PC-3 (cell line): ENCODE results near the gene ROS1. TPM values are rescaled to one million over a fixed set of nuclear protein-coding genes. Genes with fewer than 3 reads are reported as not detected.

Experiments used
- ATAC-seq: fragments of 200-7000 bp; cut with Tn5 transposase; 2 replicates; pipeline ENCODE4 v1.9.1; 2020; ENCODE audit warnings: mild to moderate bottlenecking, moderate library complexity
- BruUV-seq: library from RNA; stranded (reverse); fragments of 400-500 nt; replicated peaks from 2 replicates; lab custom pipeline; 2021; lab: Mats Ljungman, UMichigan
- CTCF ChIA-PET: fragments of 300-600 bp; sonication (Branson Sonifier 250); formaldehyde crosslinking; loops from one replicate; lab custom pipeline; 2022; ENCODE audit warnings: antibody characterized with exemption; lab: Charles Lee
- POLR2A ChIA-PET: fragments of 300-600 bp; sonication (Branson Sonifier 250); formaldehyde crosslinking; loops from one replicate; lab custom pipeline; 2022; ENCODE audit warnings: antibody characterized with exemption; ENCODE audit not compliant: unreplicated experiment; lab: Charles Lee
- DNase-seq: peaks from one replicate; pipeline ENCODE4 v3.0.0-alpha.2; 2015
- H2AFZ ChIP-seq: fragments of 300-600 bp; sonication (generic); 2 replicates; pipeline ENCODE4 v1.6.0; 2016; ENCODE audit warnings: antibody characterized with exemption, low read length
- H3F3A ChIP-seq: fragments of 300-600 bp; sonication (generic); one replicate; pipeline ENCODE4 v1.6.0; 2017; ENCODE audit warnings: antibody characterized with exemption, low read length, control low read depth, mild to moderate bottlenecking; ENCODE audit not compliant: unreplicated experiment
- H3K27ac ChIP-seq: fragments of 300-600 bp; sonication (generic); 2 replicates; pipeline ENCODE4 v1.5.1; 2016; ENCODE audit warnings: mild to moderate bottlenecking, low read length
- H3K27me3 ChIP-seq: fragments of 300-600 bp; sonication (generic); 2 replicates; pipeline ENCODE4 v1.6.1; 2016; ENCODE audit warnings: low read length, mixed read lengths
- H3K36me3 ChIP-seq: fragments of 300-600 bp; sonication (generic); 2 replicates; pipeline ENCODE4 v1.6.1; 2016; ENCODE audit warnings: low read depth, mixed run types, low read length, mixed read lengths
- H3K4me1 ChIP-seq: fragments of 300-600 bp; sonication (generic); 2 replicates; pipeline ENCODE4 v1.5.1; 2016; ENCODE audit warnings: low read length; ENCODE audit not compliant: insufficient read depth
- H3K4me2 ChIP-seq: fragments of 300-600 bp; sonication (generic); 2 replicates; pipeline ENCODE4 v1.6.0; 2016; ENCODE audit warnings: low read length
- H3K4me3 ChIP-seq: fragments of 300-600 bp; sonication (generic); 2 replicates; pipeline ENCODE4 v1.5.1; 2016; ENCODE audit warnings: mild to moderate bottlenecking, low read length, mixed read lengths
- H3K79me2 ChIP-seq: fragments of 300-600 bp; sonication (generic); 2 replicates; pipeline ENCODE4 v1.6.1; 2017; ENCODE audit warnings: low read length, mixed read lengths
- H3K9ac ChIP-seq: fragments of 300-600 bp; sonication (generic); 2 replicates; pipeline ENCODE4 v1.6.0; 2016; ENCODE audit warnings: mild to moderate bottlenecking, low read length
- H3K9me2 ChIP-seq: fragments of 300-600 bp; sonication (generic); replicated peaks from 2 replicates; pipeline ENCODE4 v1.6.1; 2016; ENCODE audit warnings: mixed run types, low read length, mixed read lengths
- H3K9me3 ChIP-seq: fragments of 300-600 bp; sonication (generic); 2 replicates; pipeline ENCODE4 v1.6.1; 2016; ENCODE audit warnings: low read length, mixed read lengths
- H4K20me1 ChIP-seq: fragments of 300-600 bp; sonication (generic); 2 replicates; pipeline ENCODE4 v1.6.1; 2016; ENCODE audit warnings: low read length, mixed read lengths
- EZH2 ChIP-seq: fragments of 300-600 bp; sonication (generic); IDR thresholded peaks from one replicate; pipeline ENCODE4 v1.6.1; 2017; ENCODE audit warnings: antibody characterized with exemption, mild to moderate bottlenecking, low read length; ENCODE audit not compliant: unreplicated experiment
- EZH2phosphoT487 ChIP-seq: fragments of 300-600 bp; sonication (generic); IDR thresholded peaks from 2 replicates; pipeline ENCODE4 v1.6.1; 2018; ENCODE audit warnings: mild to moderate bottlenecking, antibody characterized with exemption, low read length, borderline replicate concordance
- intact Hi-C: fragments of 100-400 bp; cut with micrococcal nuclease; formaldehyde crosslinking; loops from 2 replicates; pipeline ENCODE4 v1.9.0; 2023
- total RNA-seq: library from RNA; depleted of rRNA; stranded (reverse); fragments of >200 nt; gene quantifications from 2 replicates; pipeline ENCODE4 v1.2.3, GENCODE V29; 2014
- TF ChIP-seq, protein P1 (sequence below): fragments of 300-600 bp; sonication (generic); conservative IDR thresholded peaks from 2 replicates; pipeline ENCODE4 v1.5.1; 2017; ENCODE audit warnings: antibody characterized with exemption, low read depth, mild to moderate bottlenecking, low read length

ROS1 gene
- total RNA-seq, 1 experiment from 2014 or later: 0.07 TPM

DNA sequence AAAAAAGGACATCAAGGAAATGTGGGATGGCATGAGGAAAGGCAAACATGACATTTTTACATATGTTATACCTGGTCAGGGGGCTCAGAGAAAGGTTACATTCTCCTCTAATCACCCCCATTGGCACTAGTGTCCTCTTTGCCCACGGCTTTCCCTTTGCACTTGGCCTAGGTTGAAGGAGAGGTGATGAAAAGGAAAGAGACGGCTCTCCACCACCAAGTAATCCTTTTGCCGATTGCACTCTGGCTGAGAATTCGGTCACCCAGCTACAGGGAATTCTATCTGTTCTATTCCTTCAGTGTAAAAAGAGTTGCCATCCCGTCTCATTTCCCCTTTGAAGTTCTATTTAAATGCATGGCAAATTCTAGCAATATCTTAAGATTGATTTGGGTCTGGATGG is 150.0 kb downstream of the ROS1 start:
- ATAC-seq: no peak
- H3K4me1 ChIP-seq: no peaks in the 10 kb centered on the region
- CTCF ChIA-PET: no interaction called here

DNA sequence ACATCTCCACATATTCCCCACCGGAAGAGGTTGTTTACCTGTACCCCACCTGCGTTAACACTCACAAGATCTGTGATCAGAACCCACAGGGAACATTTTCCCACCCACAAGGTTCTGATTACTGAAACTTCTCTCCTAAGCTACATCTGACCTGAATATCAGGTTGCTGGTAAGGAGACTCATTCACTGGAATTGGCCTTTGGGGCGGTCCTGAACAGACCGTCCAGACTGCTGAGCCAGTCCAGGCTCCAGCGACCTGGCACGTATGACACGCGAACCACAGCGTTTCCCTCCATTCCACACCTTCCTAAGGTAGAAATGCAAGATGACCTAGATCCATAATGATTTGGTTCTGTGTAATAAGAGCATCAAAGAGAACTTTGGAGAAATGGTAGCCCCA is 150.5 kb downstream of the ROS1 start:
- DNase-seq (no peak), ATAC-seq (no peak)
- no peak for TF ChIP-seq EZH2
- Histone ChIP-seq H3K27me3 (peaks cover 56% of the 10 kb centered on the region), H3F3A (no peaks in the 10 kb centered on the region), H2AFZ (no peak overlapping the region), H3K4me2 (no peak overlapping the region), H3K27ac (no peak overlapping the region), H3K9me2 (no peaks in the 10 kb centered on the region), H3K9ac (no peak overlapping the region), H3K4me1 (no peaks in the 10 kb centered on the region), H3K79me2 (no peaks in the 10 kb centered on the region), H3K9me3 (no peaks in the 10 kb centered on the region), H4K20me1 (no peaks in the 10 kb centered on the region), H3K4me3 (no peak overlapping the region), H3K36me3 (no peaks in the 10 kb centered on the region)
- no TSS peak for BruUV-seq
- CTCF ChIA-PET: no interaction called here
- intact Hi-C loops: no loop called here
- POLR2A ChIA-PET: no interaction called here

More for the DNA sequence above, 150.0 kb downstream of the ROS1 start:
- intact Hi-C loops: no loop called here
- Histone ChIP-seq H3K9me2 (no peaks in the 10 kb centered on the region), H3K36me3 (no peaks in the 10 kb centered on the region), H3K27ac (no peak overlapping the region), H3K27me3 (peaks cover 56% of the 10 kb centered on the region), H3F3A (no peaks in the 10 kb centered on the region), H3K4me3 (no peak overlapping the region), H3K9ac (no peak overlapping the region), H3K9me3 (no peaks in the 10 kb centered on the region), H4K20me1 (no peaks in the 10 kb centered on the region), H3K4me2 (no peak overlapping the region), H2AFZ (no peak overlapping the region), H3K79me2 (no peaks in the 10 kb centered on the region)
- POLR2A ChIA-PET: no interaction called here
- BruUV-seq: no TSS peak
- TF ChIP-seq EZH2phosphoT487: no peak
- TF ChIP-seq, protein P1, sequence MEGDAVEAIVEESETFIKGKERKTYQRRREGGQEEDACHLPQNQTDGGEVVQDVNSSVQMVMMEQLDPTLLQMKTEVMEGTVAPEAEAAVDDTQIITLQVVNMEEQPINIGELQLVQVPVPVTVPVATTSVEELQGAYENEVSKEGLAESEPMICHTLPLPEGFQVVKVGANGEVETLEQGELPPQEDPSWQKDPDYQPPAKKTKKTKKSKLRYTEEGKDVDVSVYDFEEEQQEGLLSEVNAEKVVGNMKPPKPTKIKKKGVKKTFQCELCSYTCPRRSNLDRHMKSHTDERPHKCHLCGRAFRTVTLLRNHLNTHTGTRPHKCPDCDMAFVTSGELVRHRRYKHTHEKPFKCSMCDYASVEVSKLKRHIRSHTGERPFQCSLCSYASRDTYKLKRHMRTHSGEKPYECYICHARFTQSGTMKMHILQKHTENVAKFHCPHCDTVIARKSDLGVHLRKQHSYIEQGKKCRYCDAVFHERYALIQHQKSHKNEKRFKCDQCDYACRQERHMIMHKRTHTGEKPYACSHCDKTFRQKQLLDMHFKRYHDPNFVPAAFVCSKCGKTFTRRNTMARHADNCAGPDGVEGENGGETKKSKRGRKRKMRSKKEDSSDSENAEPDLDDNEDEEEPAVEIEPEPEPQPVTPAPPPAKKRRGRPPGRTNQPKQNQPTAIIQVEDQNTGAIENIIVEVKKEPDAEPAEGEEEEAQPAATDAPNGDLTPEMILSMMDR: no peak
- TF ChIP-seq EZH2: no peak
- no peak for DNase-seq

DNA sequence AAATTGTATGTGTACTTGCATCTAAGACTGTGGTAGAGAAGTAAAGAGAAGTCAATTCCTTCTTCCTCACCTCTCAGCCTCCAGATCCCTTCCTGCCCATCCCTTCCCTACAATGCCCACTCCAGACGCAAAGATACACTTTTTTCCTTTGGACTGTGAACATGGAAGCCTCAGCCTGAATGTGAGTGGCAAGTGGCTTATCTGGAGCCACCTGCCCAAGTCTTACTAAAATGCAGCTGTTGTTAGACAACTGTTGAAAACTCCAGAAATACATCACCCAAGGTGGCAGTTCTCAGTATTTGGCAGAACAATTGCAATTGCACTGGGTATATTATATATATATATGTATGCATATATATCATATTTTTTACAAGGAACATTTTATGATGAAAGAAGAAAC is 152.9 kb downstream of the ROS1 start:
- TF ChIP-seq EZH2phosphoT487: no peak
- TF ChIP-seq, protein P1: no peak
- no peak for TF ChIP-seq EZH2
- no peaks in the 10 kb centered on the region for H3F3A ChIP-seq
- POLR2A ChIA-PET: no interaction called here
- H3K4me3 ChIP-seq: no peak overlapping the region
- intact Hi-C loops: no loop called here
- no peaks in the 10 kb centered on the region for H3K9me2 ChIP-seq
- H3K27ac ChIP-seq: no peak overlapping the region
- H3K9me3 ChIP-seq: no peaks in the 10 kb centered on the region
- no peaks in the 10 kb centered on the region for H4K20me1 ChIP-seq
- CTCF ChIA-PET: no interaction called here
- H3K27me3 ChIP-seq: peaks cover 73% of the 10 kb centered on the region
- BruUV-seq: no TSS peak
- H3K4me1 ChIP-seq: no peaks in the 10 kb centered on the region
- DNase-seq: no peak
- H3K36me3 ChIP-seq: no peaks in the 10 kb centered on the region
- no peak overlapping the region for H3K4me2 ChIP-seq
- no peak overlapping the region for H3K9ac ChIP-seq
- H3K79me2 ChIP-seq: no peaks in the 10 kb centered on the region
- no peak overlapping the region for H2AFZ ChIP-seq
- ATAC-seq: no peak
